H1 (cell line): Measurements from ENCODE around the gene FGD4. TPM values are rescaled to one million over a fixed set of nuclear protein-coding genes. Genes with fewer than 3 reads are reported as not detected.

Experiments
- CTCF ChIA-PET: fragments of 300-600 bp; sonication (Branson Sonifier 250); formaldehyde crosslinking; loops from one replicate; lab custom pipeline; 2021; ENCODE audit not compliant: partially characterized antibody; lab: Charles Lee
- POLR2A ChIA-PET: fragments of 300-600 bp; sonication (Branson Sonifier 250); formaldehyde crosslinking; loops from one replicate; lab custom pipeline; 2021; ENCODE audit warnings: inconsistent platforms; ENCODE audit not compliant: partially characterized antibody; lab: Charles Lee
- DNase-seq, 2 experiments: peaks; one replicate each; pipeline versions ENCODE4 v3.0.0 to v3.0.0-alpha.2; 2010 to 2022; ENCODE audit warnings: low spot score in 2 of 2, low read depth in 1 of 2, mixed read lengths in 1 of 2
- FAIRE-seq: peaks from 2 replicates; lab custom pipeline; 2011; peaks lifted over from hg19 to GRCh38; lab: Jason Lieb, UNC
- H2AFZ ChIP-seq: 2 replicates; pipeline ENCODE4 v1.8.1; 2012; ENCODE audit warnings: low read length, inconsistent platforms
- H2AK5ac ChIP-seq: 2 replicates; pipeline ENCODE4 v1.6.1; 2013; ENCODE audit warnings: low read depth, low read length
- H2BK120ac ChIP-seq: replicated peaks from 2 replicates; pipeline ENCODE3; 2013; ENCODE audit warnings: low read depth, low read length, inconsistent platforms
- H2BK12ac ChIP-seq: 2 replicates; pipeline ENCODE4 v1.6.1; 2013; ENCODE audit warnings: low read depth, low read length
- H2BK15ac ChIP-seq: 2 replicates; pipeline ENCODE4 v1.6.1; 2013; ENCODE audit warnings: low read length
- H2BK20ac ChIP-seq: 2 replicates; pipeline ENCODE4 v1.6.1; 2013; ENCODE audit warnings: low read length
- H2BK5ac ChIP-seq: 2 replicates; pipeline ENCODE4 v1.6.1; 2013; ENCODE audit warnings: low read depth, low read length
- H3K14ac ChIP-seq: 2 replicates; pipeline ENCODE4 v1.6.1; 2013; ENCODE audit warnings: inconsistent platforms; ENCODE audit not compliant: insufficient read length
- H3K18ac ChIP-seq: 2 replicates; pipeline ENCODE4 v1.6.1; 2013; ENCODE audit warnings: low read length; ENCODE audit errors: extremely low read depth
- H3K23ac ChIP-seq: 2 replicates; pipeline ENCODE4 v1.6.1; 2013; ENCODE audit warnings: inconsistent platforms; ENCODE audit not compliant: insufficient read length
- H3K23me2 ChIP-seq: 2 replicates; pipeline ENCODE4 v1.6.1; 2013; ENCODE audit warnings: low read depth, low read length
- H3K27ac ChIP-seq: 2 replicates; pipeline ENCODE4 v1.6.1; 2011; ENCODE audit warnings: low read depth, low read length, inconsistent platforms
- H3K27me3 ChIP-seq, 4 experiments: replicated peaks in 1 of 4; 1 replicate in 1 of 4; 2 replicates in 3 of 4; pipeline versions ENCODE4 v1.6.1 to v1.8.1; 2011 to 2013; ENCODE audit warnings: low read length in 3 of 4, mild to moderate bottlenecking in 3 of 4, inconsistent platforms in 2 of 4, mixed read lengths in 2 of 4, moderate library complexity in 1 of 4; ENCODE audit not compliant: control insufficient read depth in 3 of 4, insufficient read depth in 3 of 4; ENCODE audit errors: extremely low read depth in 1 of 4
- H3K36me3 ChIP-seq, 4 experiments: 2 replicates each; pipeline versions ENCODE4 v1.6.1 to v1.8.1; 2011 to 2013; ENCODE audit warnings: mild to moderate bottlenecking in 4 of 4, low read length in 3 of 4, moderate library complexity in 2 of 4, control low read depth in 1 of 4, inconsistent platforms in 1 of 4; ENCODE audit not compliant: insufficient read depth in 4 of 4, control insufficient read depth in 2 of 4
- H3K4ac ChIP-seq: replicated peaks from 2 replicates; pipeline ENCODE3; 2013; ENCODE audit warnings: low read length, low read depth, mixed read lengths, inconsistent platforms; ENCODE audit not compliant: insufficient read length
- H3K4me1 ChIP-seq, 4 experiments: replicated peaks in 1 of 4; 1 replicate in 1 of 4; 2 replicates in 3 of 4; pipeline versions ENCODE4 v1.6.1 to v1.8.1; 2011 to 2013; ENCODE audit warnings: low read length in 3 of 4, inconsistent platforms in 2 of 4, mixed read lengths in 1 of 4; ENCODE audit not compliant: insufficient read depth in 4 of 4, control insufficient read depth in 3 of 4
- H3K4me2 ChIP-seq, 2 experiments: 2 replicates each; pipeline versions ENCODE4 v1.6.1 to v1.8.1; 2011 to 2013; ENCODE audit warnings: low read depth in 2 of 2, low read length in 2 of 2, control low read depth in 1 of 2, inconsistent platforms in 1 of 2, mild to moderate bottlenecking in 1 of 2; ENCODE audit not compliant: insufficient read depth in 1 of 2
- H3K4me3 ChIP-seq, 4 experiments: fragments of 200-600, 300-600 bp in 1 of 4; sonication (generic), shearing (Covaris generic), sonication (Bioruptor Twin) in 1 of 4; 2 replicates each; pipeline versions ENCODE4 v1.5.1 to v1.8.1; 2011 to 2016; ENCODE audit warnings: low read length in 4 of 4, low read depth in 3 of 4, control low read depth in 2 of 4, inconsistent platforms in 2 of 4, mild to moderate bottlenecking in 2 of 4, mixed read lengths in 1 of 4, moderate library complexity in 1 of 4; ENCODE audit not compliant: insufficient read depth in 2 of 4; ENCODE audit errors: extremely low read depth in 1 of 4
- H3K56ac ChIP-seq: replicated peaks from 2 replicates; pipeline ENCODE3; 2013; ENCODE audit warnings: low read depth, mild to moderate bottlenecking, mixed read lengths, low read length, inconsistent platforms; ENCODE audit not compliant: insufficient read length
- H3K79me1 ChIP-seq: 2 replicates; pipeline ENCODE4 v1.6.1; 2013; ENCODE audit warnings: low read depth, low read length, control low read depth
- H3K79me2 ChIP-seq, 2 experiments: 2 replicates each; pipeline versions ENCODE4 v1.6.1 to v1.8.1; 2012 to 2013; ENCODE audit warnings: low read length in 2 of 2, mild to moderate bottlenecking in 2 of 2, inconsistent platforms in 1 of 2; ENCODE audit not compliant: insufficient read depth in 2 of 2, control insufficient read depth in 1 of 2
- H3K9ac ChIP-seq, 4 experiments: replicated peaks in 1 of 4; 1 replicate in 1 of 4; 2 replicates in 3 of 4; pipeline versions ENCODE4 v1.6.1 to v1.8.1; 2011 to 2013; ENCODE audit warnings: low read depth in 3 of 4, low read length in 3 of 4, control low read depth in 2 of 4, mild to moderate bottlenecking in 2 of 4, moderate library complexity in 2 of 4, inconsistent platforms in 1 of 4; ENCODE audit errors: extremely low read depth in 1 of 4
- H3K9me3 ChIP-seq, 2 experiments: 2 replicates each; pipeline versions ENCODE4 v1.6.1 to v1.8.1; 2012 to 2013; ENCODE audit warnings: mild to moderate bottlenecking in 2 of 2, moderate library complexity in 2 of 2, control low read depth in 1 of 2, inconsistent platforms in 1 of 2, low read depth in 1 of 2, low read length in 1 of 2, mixed read lengths in 1 of 2; ENCODE audit not compliant: insufficient read depth in 2 of 2
- H4K20me1 ChIP-seq, 2 experiments: replicated peaks in 1 of 2; 2 replicates each; pipeline versions ENCODE3 to v1.8.1; 2011 to 2013; ENCODE audit warnings: inconsistent platforms in 2 of 2, low read length in 2 of 2, mild to moderate bottlenecking in 1 of 2; ENCODE audit not compliant: insufficient read depth in 2 of 2, control insufficient read depth in 1 of 2
- H4K5ac ChIP-seq: 2 replicates; pipeline ENCODE4 v1.6.1; 2013; ENCODE audit warnings: low read length, low read depth, mixed read lengths, inconsistent platforms; ENCODE audit not compliant: insufficient read length
- H4K8ac ChIP-seq: 2 replicates; pipeline ENCODE4 v1.8.0; 2013; ENCODE audit warnings: mild to moderate bottlenecking, moderate library complexity, low read length, inconsistent platforms; ENCODE audit not compliant: insufficient read depth; ENCODE audit errors: extremely low read depth
- H4K91ac ChIP-seq: replicated peaks from 2 replicates; pipeline ENCODE3; 2013; ENCODE audit warnings: low read length, mixed read lengths, inconsistent platforms; ENCODE audit not compliant: insufficient read length
- BRCA1 ChIP-seq: IDR thresholded peaks from 2 replicates; pipeline ENCODE4 v1.6.1; 2012; ENCODE audit warnings: low read depth, low read length, improper control_type of control experiment
- EP300 ChIP-seq, 2 experiments: IDR thresholded peaks; 1 replicate in 1 of 2; 2 replicates in 1 of 2; pipeline ENCODE4 v1.6.1; 2011 to 2012; ENCODE audit warnings: low read depth in 2 of 2, low read length in 2 of 2, mild to moderate bottlenecking in 2 of 2, borderline replicate concordance in 1 of 2, inconsistent platforms in 1 of 2, moderate library complexity in 1 of 2
- POLR2A ChIP-seq, 2 experiments: IDR thresholded peaks; 1 replicate in 1 of 2; 2 replicates in 1 of 2; pipeline ENCODE4 v1.6.1; 2011; ENCODE audit warnings: low read depth in 2 of 2, low read length in 2 of 2, mild to moderate bottlenecking in 2 of 2; ENCODE audit errors: control extremely low read depth in 1 of 2
- POLR2AphosphoS5 ChIP-seq: IDR thresholded peaks from 2 replicates; pipeline ENCODE4 v1.6.1; 2011; ENCODE audit warnings: low read depth, low read length
- SIRT6 ChIP-seq: IDR thresholded peaks from one replicate; pipeline ENCODE4 v1.7.1; 2012; ENCODE audit warnings: low read length, inconsistent platforms
- TBP ChIP-seq: IDR thresholded peaks from 2 replicates; pipeline ENCODE4 v1.6.1; 2011; ENCODE audit warnings: low read depth, low read length, improper control_type of control experiment
- TEAD4 ChIP-seq: IDR thresholded peaks from 2 replicates; pipeline ENCODE4 v1.6.1; 2012; ENCODE audit warnings: low read depth, low read length, inconsistent platforms, mixed read lengths
- WGBS, 2 experiments: shearing (Covaris generic) in 1 of 2; methylation state at CpG; one replicate each; pipeline versions ENCODE4 v1.1.6 to v1.1.7; 2013 to 2015; ENCODE audit warnings: low lambda C conversion rate in 2 of 2, mixed read lengths in 2 of 2, inconsistent platforms in 1 of 2, low coverage in 1 of 2, missing lambda C conversion rate in 1 of 2; ENCODE audit not compliant: insufficient replicate concordance in 2 of 2, insufficient coverage in 1 of 2, insufficient read length in 1 of 2; ENCODE audit errors: extremely low coverage in 1 of 2, missing lambda C conversion rate in 1 of 2; 5-methylcytosine and 5-hydroxymethylcytosine counted together
- polyA plus RNA-seq, 7 experiments: library from polyadenylated mRNA; depleted of rRNA in 3 of 7; stranded (reverse) in 5 of 7; unstranded in 2 of 7; fragments of >200 nt in 5 of 7; fragments of 200-250 nt in 2 of 7; gene quantifications; 1 replicate in 5 of 7; 2 replicates in 1 of 7; 4 replicates in 1 of 7; pipeline versions ENCODE4 v1.2.1 to v1.2.3, GENCODE V29; 2011 to 2013; ENCODE audit warnings: missing spikeins in 2 of 7, mixed read lengths in 2 of 7
- total RNA-seq: library from RNA; stranded (reverse); fragmentation: NEBNext Ultra II Directional; extraction: Animal tissue kit (Norgen Biotek cat#: 25700); gene quantifications from 2 replicates; pipeline ENCODE4 v1.2.1, GENCODE V29; 2021

The FGD4 gene
- total and polyA plus RNA-seq, 2 of the 8 experiments (the other 6 are each of a cell fraction or from before 2014, with no cell fraction given) = 8.5 to 48.2 TPM

GRCh38 chr12:32611986-32612385, 212.6 kb downstream of the FGD4 start:
- Histone ChIP-seq H3K9ac (no peak overlapping the region), H3K23ac (no peak overlapping the region), H3K4ac (no peak overlapping the region), H3K18ac (no peak overlapping the region), H2BK5ac (no peak overlapping the region), H3K23me2 (no peaks in the 10 kb centered on the region), H3K79me2 (no peaks in the 10 kb centered on the region), H3K4me3 (no peak overlapping the region), H4K20me1 (no peaks in the 10 kb centered on the region), H3K4me1 (no peaks in the 10 kb centered on the region), H3K79me1 (no peaks in the 10 kb centered on the region), H3K27me3 (no peaks in the 10 kb centered on the region), H3K36me3 (peaks cover 3 to 79% (median 36%) of the 10 kb centered on the region in 4 experiments; a peak in 5 of 8 replicates), H3K4me2 (no peak overlapping the region), H4K91ac (peak overlapping the region; percentile 31), H2BK15ac (no peak overlapping the region), H2BK12ac (no peak overlapping the region), H3K14ac (no peak overlapping the region), H2AK5ac (no peak overlapping the region), H3K9me3 (no peaks in the 10 kb centered on the region), H2BK20ac (no peak overlapping the region), H2BK120ac (no peak overlapping the region), H4K8ac (peak overlapping the region; percentile 63; the same call in 1 of the 2 replicates), H3K56ac (no peak overlapping the region), H2AFZ (no peak overlapping the region), H3K27ac (no peak overlapping the region), H4K5ac (no peak overlapping the region)
- ChIA-PET POLR2A (no interaction called here), CTCF (no interaction called here)
- no peak for FAIRE-seq
- WGBS, 2 experiments = 93% methylated on average over 11 of the region's 11 CpGs; no CpG with 5 or more reads in 1 of the 2 experiments
- TF ChIP-seq POLR2AphosphoS5 (peak; percentile 48; the same call in 1 of the 2 replicates), BRCA1 (no peak), EP300 (IDR thresholded peaks at IDR 0.05; ENCODE audit: borderline replicate concordance in 1 of 2, low read depth in 2 of 2, low read length in 2 of 2) (no peak), SIRT6 (no peak), TEAD4 (no peak), POLR2A (IDR thresholded peaks at IDR 0.05; ENCODE audit: control extremely low read depth in 1 of 2, low read depth in 2 of 2, low read length in 2 of 2) (no peak), TBP (no peak)
- DNase-seq = no peak
